PFSK-1 (cell line): ENCODE results near the gene ELAVL1.

ENCODE experiments used
- FOXP2 ChIP-seq: optimal IDR thresholded peaks from 2 replicates; pipeline ENCODE3; 2011; ENCODE audit warnings: borderline replicate concordance, control low read depth, inconsistent platforms; ENCODE audit not compliant: insufficient read depth; ENCODE audit errors: extremely low read length, extremely low read depth
- POLR2AphosphoS5 ChIP-seq: IDR thresholded peaks from 2 replicates; pipeline ENCODE4 v1.6.1; 2012; ENCODE audit warnings: low read depth, mild to moderate bottlenecking, control low read depth, low read length, moderate library complexity
- REST ChIP-seq, 2 experiments: IDR thresholded peaks; 2 replicates each; pipeline versions ENCODE4 v1.6.1 to v1.8.0; 2011 to 2012; ENCODE audit warnings: low read depth in 2 of 2, low read length in 2 of 2, control low read depth in 1 of 2, inconsistent platforms in 1 of 2, mild to moderate bottlenecking in 1 of 2, moderate library complexity in 1 of 2; ENCODE audit not compliant: insufficient read depth in 1 of 2
- SIN3A ChIP-seq: IDR thresholded peaks from 2 replicates; pipeline ENCODE4 v1.6.1; 2012; ENCODE audit warnings: mild to moderate bottlenecking, low read length, moderate library complexity, borderline replicate concordance; ENCODE audit not compliant: insufficient read depth
- TAF1 ChIP-seq: IDR thresholded peaks from 2 replicates; pipeline ENCODE4 v1.6.1; 2012; ENCODE audit warnings: low read length, control low read depth, borderline replicate concordance; ENCODE audit not compliant: insufficient read depth

- TF ChIP-seq TAF1 (no peak), POLR2AphosphoS5 (no peak), REST (IDR thresholded peaks at IDR 0.05; ENCODE audit: insufficient read depth in 1 of 2, low read depth in 2 of 2, low read length in 2 of 2) (no peak), SIN3A (no peak), FOXP2 (no peak)
Observed at GRCh38 chr19:8042900-8043299, 37.5 kb upstream of the ELAVL1 start.
